ENCODE measurements around the gene BRD1. TPM values are rescaled to one million over a fixed set of nuclear protein-coding genes. Genes with fewer than 3 reads are reported as not detected.
"Not testable (repeated sequence)": the region's sequence is repeated elsewhere in the genome, so short reads cannot be mapped to it uniquely, and the experiment has no call there.

Gene BRD1
- total RNA-seq, 1 experiment from 2014 or later: 23.3 TPM

GRCh38 chr22:49770547-49771265, 57.0 kb downstream of the BRD1 start:
- DNase-seq (ENCODE audit: low spot score): no peak

GRCh38 chr22:49769691-49770546, 57.8 kb downstream of the BRD1 start:
- no peak for DNase-seq (ENCODE audit: low spot score)

GRCh38 chr22:49768951-49769690, 58.6 kb downstream of the BRD1 start:
- no peak for DNase-seq (ENCODE audit: low spot score)

- no peak for DNase-seq (ENCODE audit: low spot score)
Measured at GRCh38 chr22:49768077-49768910, 59.4 kb downstream of the BRD1 start.

- peak; percentile 56 for DNase-seq (ENCODE audit: low spot score)
Measured at GRCh38 chr22:49767355-49768062, 60.2 kb downstream of the BRD1 start.

GRCh38 chr22:49765951-49766350, 61.7 kb downstream of the BRD1 start:
- DNase-seq (ENCODE audit: low spot score): no peak

GRCh38 chr22:49765091-49765771, 62.4 kb downstream of the BRD1 start:
- DNase-seq (ENCODE audit: low spot score): no peak

- no peak for DNase-seq (ENCODE audit: low spot score)
Measured at GRCh38 chr22:49764127-49764581, 63.5 kb downstream of the BRD1 start.

- no peak for DNase-seq (ENCODE audit: low spot score)
Measured at GRCh38 chr22:49763696-49764095, 64.0 kb downstream of the BRD1 start.

- DNase-seq (ENCODE audit: low spot score): no peak
Measured at GRCh38 chr22:49763138-49763537, 64.5 kb downstream of the BRD1 start.

- not testable (repeated sequence) for DNase-seq (ENCODE audit: low spot score)
Measured at GRCh38 chr22:49762571-49762970, 65.1 kb downstream of the BRD1 start.

GRCh38 chr22:49761836-49762235, 65.8 kb downstream of the BRD1 start:
- no peak for DNase-seq (ENCODE audit: low spot score)

GRCh38 chr22:49760630-49761571, 66.8 kb downstream of the BRD1 start:
- no peak for DNase-seq (ENCODE audit: low spot score)

GRCh38 chr22:49760280-49760629, 67.4 kb downstream of the BRD1 start:
- DNase-seq (ENCODE audit: low spot score): no peak

GRCh38 chr22:49756676-49757075, 71.0 kb downstream of the BRD1 start:
- DNase-seq (ENCODE audit: low spot score): no peak

GRCh38 chr22:49756201-49756600, 71.5 kb downstream of the BRD1 start:
- no peak for DNase-seq (ENCODE audit: low spot score)

GRCh38 chr22:49755631-49756001, 72.1 kb downstream of the BRD1 start:
- no peak for DNase-seq (ENCODE audit: low spot score)

GRCh38 chr22:49754696-49755630, 72.7 kb downstream of the BRD1 start:
- no peak for DNase-seq (ENCODE audit: low spot score)

Measured in HT-29 (cell line).